Prostate gland (tissue), 2 donors: ENCODE data around the gene TTC39B. TPM values are rescaled to one million over a fixed set of nuclear protein-coding genes. Genes with fewer than 3 reads are reported as not detected.

Source experiments
- DNase-seq: peaks from one replicate; pipeline ENCODE4 v3.0.0-alpha.2; 2019; ENCODE audit warnings: low spot score
- H3K27ac ChIP-seq, 2 donors: fragments of 200-600 bp; sonication (generic); 2 replicates each; pipeline ENCODE4 v1.5.1; 2017 to 2019
- H3K27me3 ChIP-seq: fragments of 200-600 bp; sonication (generic); replicated peaks from 2 replicates; pipeline ENCODE4 v1.5.1; 2019; ENCODE audit not compliant: insufficient read depth
- H3K36me3 ChIP-seq, 2 donors: fragments of 200-600 bp; sonication (generic); 1 replicate in 1 of 2; 2 replicates in 1 of 2; pipeline versions ENCODE4 v1.5.1 to v1.8.1; 2017 to 2019
- H3K4me1 ChIP-seq: fragments of 200-600 bp; sonication (generic); replicated peaks from 2 replicates; pipeline ENCODE4 v1.5.1; 2019
- H3K4me3 ChIP-seq, 2 donors: fragments of 200-600 bp; sonication (generic); 2 replicates each; pipeline ENCODE4 v1.5.1; 2017 to 2019
- H3K9me3 ChIP-seq: fragments of 200-600 bp; sonication (generic); 2 replicates; pipeline ENCODE4 v1.5.1; 2017
- CTCF ChIP-seq, 4 experiments: fragments of 200-600 bp in 2 of 4; fragments of 450-650 bp in 2 of 4; sonication (generic) in 2 of 4; IDR thresholded peaks; 1 replicate in 3 of 4; 2 replicates in 1 of 4; pipeline ENCODE4 v1.5.1; 2016 to 2019; ENCODE audit warnings: antibody characterized with exemption in 4 of 4, mild to moderate bottlenecking in 2 of 4, moderate library complexity in 2 of 4
- POLR2A ChIP-seq: fragments of 450-650 bp; IDR thresholded peaks from one replicate; pipeline ENCODE4 v1.6.1; 2016; ENCODE audit warnings: antibody characterized with exemption, mild to moderate bottlenecking
- POLR2AphosphoS5 ChIP-seq: sonication (generic); formaldehyde crosslinking; IDR thresholded peaks from one replicate; pipeline ENCODE4 v1.6.1; 2017; ENCODE audit warnings: antibody characterized with exemption
- WGBS: methylation state at CpG from one replicate; pipeline ENCODE4 v1.1.5; 2018; 5-methylcytosine and 5-hydroxymethylcytosine counted together
- intact Hi-C: fragments of 100-400 bp; cut with DNase I; formaldehyde crosslinking; loops from one replicate; pipeline ENCODE4 v1.14.2; 2022
- total RNA-seq, 2 donors: library from RNA; depleted of rRNA; stranded (reverse); fragments of >200 nt; gene quantifications; one replicate each; pipeline ENCODE4 v1.1.0, GENCODE V29; 2016

TTC39B gene
- total RNA-seq, 2 donors from 2014 or later, result 4.2 to 4.3 TPM

DNA sequence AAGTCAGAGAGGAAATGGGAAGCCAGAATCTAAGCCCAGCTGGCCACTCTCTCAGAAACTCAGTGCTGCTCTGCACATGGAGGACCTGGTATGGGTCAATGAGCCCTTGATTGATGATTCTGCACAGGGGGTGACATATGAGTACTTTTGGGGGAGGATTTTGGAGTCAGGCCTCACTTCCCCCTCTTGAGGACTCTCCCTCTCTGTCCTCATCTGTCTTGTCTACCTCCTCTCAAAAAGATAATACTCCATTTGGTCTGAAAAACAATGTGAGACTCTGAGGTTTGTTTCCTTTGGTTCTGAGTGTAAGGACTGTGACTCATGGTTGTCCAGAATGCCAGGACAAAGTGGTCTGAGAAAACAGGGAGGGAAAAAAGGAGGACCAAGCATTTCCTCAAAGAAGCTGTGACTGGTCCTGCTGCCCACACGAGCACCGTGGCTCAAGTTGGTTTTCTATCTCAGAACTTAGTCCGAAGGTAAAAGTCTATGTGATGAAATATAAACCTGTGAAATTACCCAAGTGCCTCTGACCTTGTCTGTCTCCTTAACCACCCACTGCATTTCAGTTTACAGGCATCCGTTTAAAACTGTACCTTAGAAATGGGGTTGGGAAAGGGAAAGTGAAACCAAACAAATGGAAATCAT lies 11.1 kb downstream of the TTC39B start:
- TF ChIP-seq POLR2A (no peak), POLR2AphosphoS5 (peak; percentile 10)
- Histone ChIP-seq H3K4me1 (no peaks in the 10 kb centered on the region), H3K27me3 (no peaks in the 10 kb centered on the region), H3K9me3 (no peaks in the 10 kb centered on the region), H3K4me3 (peak overlapping the region; percentile 5 to 21), H3K36me3 (no peaks in the 10 kb centered on the region), H3K27ac (peak overlapping the region; percentile 50 to 62)
- whole genome bisulfite sequencing, result 31% methylated on average over 4 of the region's 4 CpGs
- no peak for DNase-seq
- intact Hi-C loops, result loop anchor here (10.0 kb wide), 1 partner anchor 189 kb away; no protein-coding TSS in a partner anchor

- no peak for DNase-seq
- Histone ChIP-seq H3K27ac (no peak overlapping the region), H3K36me3 (no peaks in the 10 kb centered on the region), H3K27me3 (no peaks in the 10 kb centered on the region), H3K9me3 (no peaks in the 10 kb centered on the region), H3K4me1 (no peaks in the 10 kb centered on the region), H3K4me3 (no peak overlapping the region)
- intact Hi-C loops, result loop anchor here (10.0 kb wide), 1 partner anchor 190 kb away; no protein-coding TSS in a partner anchor
- WGBS, result 90% methylated on average over 4 of the region's 4 CpGs
- no peak for TF ChIP-seq POLR2A
Observed at GRCh38 chr9:15294604-15295003, 12.4 kb downstream of the TTC39B start.

GRCh38 chr9:15293804-15294316 lies 13.2 kb downstream of the TTC39B start:
- intact Hi-C loops, result loop anchor here (10.0 kb wide), 1 partner anchor 191 kb away; no protein-coding TSS in a partner anchor
- no peaks in the 10 kb centered on the region for H3K27me3 ChIP-seq
- H3K4me3 ChIP-seq, result no peak overlapping the region
- no peak for TF ChIP-seq CTCF (IDR thresholded peaks at IDR 0.05)
- TF ChIP-seq POLR2AphosphoS5, result peak; percentile 11
- DNase-seq, result no peak
- peak overlapping the region; percentile 11 to 12 for H3K27ac ChIP-seq
- WGBS, result 22% methylated on average over 10 of the region's 10 CpGs
- H3K9me3 ChIP-seq, result no peaks in the 10 kb centered on the region
- H3K36me3 ChIP-seq, result no peaks in the 10 kb centered on the region
- H3K4me1 ChIP-seq, result no peaks in the 10 kb centered on the region

DNA sequence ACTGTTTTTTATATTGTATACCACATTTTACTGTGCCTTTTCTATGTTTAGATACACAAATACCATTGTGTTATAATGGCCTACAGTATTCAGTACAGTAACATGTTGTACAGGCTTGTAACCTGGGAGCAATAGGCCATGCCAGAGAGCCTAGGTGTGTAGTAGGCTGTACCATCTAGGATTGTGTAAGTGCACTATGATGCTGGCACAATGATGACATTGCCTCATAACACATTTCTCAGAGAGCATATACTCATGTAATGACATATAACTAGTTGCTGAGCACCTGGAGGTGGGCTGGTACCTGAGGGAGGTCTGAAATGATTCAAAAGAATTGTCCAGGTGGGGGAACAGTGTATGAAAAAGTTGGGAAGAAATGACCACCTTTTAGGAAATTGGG lies 13.9 kb downstream of the TTC39B start:
- no peaks in the 10 kb centered on the region for H3K36me3 ChIP-seq
- no peaks in the 10 kb centered on the region for H3K27me3 ChIP-seq
- TF ChIP-seq POLR2AphosphoS5, result no peak
- TF ChIP-seq CTCF (IDR thresholded peaks at IDR 0.05), result no peak
- no peak for TF ChIP-seq POLR2A
- DNase-seq, result no peak
- H3K4me3 ChIP-seq, result no peak overlapping the region
- H3K9me3 ChIP-seq, result no peaks in the 10 kb centered on the region
- no peaks in the 10 kb centered on the region for H3K4me1 ChIP-seq
- no peak overlapping the region for H3K27ac ChIP-seq
- intact Hi-C loops, result loop anchor here (10.0 kb wide), 1 partner anchor 192 kb away; no protein-coding TSS in a partner anchor

GRCh38 chr9:15289603-15290002 lies 17.4 kb downstream of the TTC39B start:
- TF ChIP-seq CTCF (IDR thresholded peaks at IDR 0.05) (no peak), POLR2A (no peak), POLR2AphosphoS5 (no peak)
- H3K4me3 ChIP-seq, result no peak overlapping the region
- 89% methylated on average over 5 of the region's 5 CpGs for WGBS
- intact Hi-C loops, result loop anchor here (10.0 kb wide), 1 partner anchor 195 kb away; no protein-coding TSS in a partner anchor
- no peaks in the 10 kb centered on the region for H3K36me3 ChIP-seq
- H3K9me3 ChIP-seq, result no peaks in the 10 kb centered on the region
- no peak for DNase-seq
- H3K27me3 ChIP-seq, result no peaks in the 10 kb centered on the region
- H3K4me1 ChIP-seq, result no peaks in the 10 kb centered on the region
- H3K27ac ChIP-seq, result no peak overlapping the region

DNA sequence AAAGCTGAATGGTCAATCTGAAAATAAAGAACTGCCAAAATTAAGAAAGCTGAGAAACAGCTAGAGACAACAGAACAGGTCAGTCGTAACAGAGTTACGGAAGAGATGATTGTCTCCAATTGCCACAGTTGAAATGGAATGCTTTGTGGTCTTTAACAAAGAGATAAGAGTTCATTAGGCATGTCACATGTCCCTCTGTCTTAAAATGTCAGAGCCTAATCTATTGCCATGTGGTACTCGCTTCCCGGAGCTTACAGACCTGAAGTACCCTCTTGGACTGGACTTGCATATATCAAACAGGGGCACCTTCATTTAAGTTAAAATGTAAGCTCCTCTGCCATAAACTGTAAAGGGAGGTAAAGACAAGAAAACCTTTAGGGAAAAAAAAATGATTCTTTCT lies 19.7 kb downstream of the TTC39B start:
- no peaks in the 10 kb centered on the region for H3K27me3 ChIP-seq
- DNase-seq, result no peak
- no peak for TF ChIP-seq POLR2A
- TF ChIP-seq CTCF (IDR thresholded peaks at IDR 0.05), result no peak
- TF ChIP-seq POLR2AphosphoS5, result no peak
- intact Hi-C loops, result no loop called here
- WGBS, result 88% methylated on average over 4 of the region's 4 CpGs
- no peaks in the 10 kb centered on the region for H3K9me3 ChIP-seq
- no peak overlapping the region for H3K27ac ChIP-seq
- H3K4me1 ChIP-seq, result no peaks in the 10 kb centered on the region
- H3K4me3 ChIP-seq, result no peak overlapping the region
- no peaks in the 10 kb centered on the region for H3K36me3 ChIP-seq
